ENCODE data around the gene CD209.

The CD209 gene

GRCh38 chr19:7789447-7789846 lies 42.1 kb upstream of the CD209 start:
- DNase-seq (ENCODE audit: low spot score) = no peak
- no peak overlapping the region for H3K27ac ChIP-seq
- no peak for TF ChIP-seq CTCF (conservative IDR thresholded peaks at IDR 0.05; ENCODE audit: low read depth)
- CTCF ChIA-PET = interaction anchor here (0.7 kb wide), 1 partner anchor 11 kb away, joined by 7 read pairs; no protein-coding TSS in a partner anchor
- POLR2A ChIA-PET (ENCODE audit: low non-redundant PET) = no interaction called here

GRCh38 chr19:7788933-7789323 lies 41.6 kb upstream of the CD209 start:
- ChIA-PET CTCF (interaction anchor here (0.7 kb wide), 1 partner anchor 11 kb away, joined by 7 read pairs; no protein-coding TSS in a partner anchor), POLR2A (ENCODE audit: low non-redundant PET) (no interaction called here)
- no peak for DNase-seq (ENCODE audit: low spot score)
- H3K27ac ChIP-seq = no peak overlapping the region
- TF ChIP-seq CTCF (conservative IDR thresholded peaks at IDR 0.05; ENCODE audit: low read depth) = no peak

DNA sequence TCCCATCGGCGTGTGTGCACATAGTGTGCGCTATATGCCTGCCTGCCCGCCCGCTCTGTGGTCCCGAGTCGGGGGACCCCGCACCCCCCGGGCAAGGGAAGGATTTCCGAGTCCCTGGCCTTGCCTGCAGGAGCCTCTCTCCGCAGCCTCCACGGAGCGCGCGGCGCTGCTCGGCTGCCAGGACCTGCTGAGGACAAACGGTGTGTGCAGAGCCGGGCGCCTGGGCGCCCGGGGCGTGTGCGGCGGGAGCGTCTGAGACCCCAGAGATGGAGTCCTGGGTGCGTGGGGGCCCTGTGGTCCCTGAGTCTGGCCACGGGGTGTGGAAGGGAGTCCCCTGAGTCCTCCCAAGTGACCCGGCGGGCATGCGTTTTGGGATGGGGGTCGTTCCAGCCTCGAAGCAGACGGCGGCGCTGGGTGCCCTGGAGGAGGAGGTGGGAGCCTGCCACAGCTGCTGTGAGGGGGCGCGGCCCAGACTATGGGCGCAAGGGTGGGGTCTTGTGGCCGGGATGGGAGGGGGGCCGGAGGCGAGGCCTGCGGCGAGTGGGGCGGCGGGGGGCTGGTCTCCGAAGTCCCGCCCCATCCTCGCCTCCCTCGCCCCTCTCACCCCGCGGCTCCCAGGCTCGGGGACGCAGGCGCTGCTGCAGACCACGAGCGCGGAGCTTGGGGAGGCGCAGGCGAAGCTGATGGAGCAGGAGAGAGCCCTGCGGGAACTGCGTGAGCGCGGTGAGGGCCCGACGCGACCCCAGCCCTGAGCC lies 41.0 kb upstream of the CD209 start:
- TF ChIP-seq CTCF (conservative IDR thresholded peaks at IDR 0.05; ENCODE audit: low read depth) = no peak
- CTCF ChIA-PET = no interaction called here
- POLR2A ChIA-PET (ENCODE audit: low non-redundant PET) = interaction anchor here (0.6 kb wide), 1 partner anchor 418 kb away, joined by 8 read pairs; no protein-coding TSS in a partner anchor
- H3K27ac ChIP-seq = no peak overlapping the region
- DNase-seq (ENCODE audit: low spot score) = no peak

DNA sequence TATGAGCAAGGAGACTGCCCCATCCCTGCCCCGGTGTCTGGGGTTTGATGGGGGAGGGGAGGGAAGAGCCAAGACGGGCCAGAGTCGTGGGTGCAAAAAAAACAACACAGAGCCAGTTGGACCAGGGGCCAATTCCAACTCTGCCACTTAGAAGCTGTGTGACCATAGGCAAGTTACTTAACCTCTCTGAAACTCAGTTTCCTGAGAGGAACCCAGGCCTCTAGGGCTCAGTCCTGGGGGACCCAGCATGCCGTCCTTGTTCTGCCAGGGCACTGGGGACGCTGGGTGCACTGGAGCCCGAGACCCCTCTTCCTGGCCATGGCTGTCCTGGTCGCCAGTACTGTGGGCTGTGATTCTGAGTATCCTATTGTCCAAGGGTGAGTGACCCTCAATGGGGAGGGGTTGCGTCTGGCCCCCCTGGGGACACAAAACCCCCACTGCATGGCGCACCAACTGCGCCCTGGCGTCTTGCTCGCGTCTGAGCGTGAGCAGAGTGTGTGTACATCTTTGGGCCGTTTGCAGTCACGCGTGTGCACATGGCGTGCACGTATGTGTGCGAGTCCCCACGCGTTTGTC lies 40.4 kb upstream of the CD209 start:
- no peak for DNase-seq (ENCODE audit: low spot score)
- ChIA-PET POLR2A (ENCODE audit: low non-redundant PET) (interaction anchor here (0.6 kb wide), 1 partner anchor 419 kb away, joined by 8 read pairs; no protein-coding TSS in a partner anchor), CTCF (no interaction called here)
- TF ChIP-seq CTCF (conservative IDR thresholded peaks at IDR 0.05; ENCODE audit: low read depth) = no peak
- H3K27ac ChIP-seq = no peak overlapping the region

- no peak for DNase-seq (ENCODE audit: low spot score)
- ChIA-PET CTCF (no interaction called here), POLR2A (ENCODE audit: low non-redundant PET) (no interaction called here)
- H3K27ac ChIP-seq = no peak overlapping the region
- no peak for TF ChIP-seq CTCF (conservative IDR thresholded peaks at IDR 0.05; ENCODE audit: low read depth)
Measured at GRCh38 chr19:7787141-7787540, 39.8 kb upstream of the CD209 start.

DNA sequence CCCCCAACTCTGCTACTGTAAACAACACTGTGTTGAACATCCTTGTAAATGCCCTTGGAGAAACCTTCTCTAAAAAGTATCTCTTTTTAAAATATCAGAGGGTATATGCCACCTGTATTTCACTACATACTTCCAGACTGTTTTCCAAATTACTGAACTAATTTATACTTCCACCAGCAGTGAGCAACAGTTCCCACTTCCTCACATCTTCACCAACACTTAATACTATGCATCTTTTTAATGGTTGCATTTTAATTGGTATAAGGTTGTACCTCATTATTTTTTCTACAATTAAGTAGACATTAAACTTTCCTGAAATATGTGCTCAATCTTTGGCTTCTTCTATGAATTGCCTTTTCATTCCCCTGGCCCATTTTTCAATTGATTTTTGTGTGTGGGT lies 37.5 kb upstream of the CD209 start:
- H3K27ac ChIP-seq = no peak overlapping the region
- ChIA-PET CTCF (interaction anchor here (1.6 kb wide), 1 partner anchor 15 kb away, joined by 4 read pairs; no protein-coding TSS in a partner anchor), POLR2A (ENCODE audit: low non-redundant PET) (interaction anchor here (0.6 kb wide), 1 partner anchor 10 kb away, joined by 6 read pairs; no protein-coding TSS in a partner anchor)
- no peak for TF ChIP-seq CTCF (conservative IDR thresholded peaks at IDR 0.05; ENCODE audit: low read depth)
- no peak for DNase-seq (ENCODE audit: low spot score)

Measured in RWPE1 (cell line).